IMR-90 (cell line): ENCODE results near the gene OST4. TPM values are rescaled to one million over a fixed set of nuclear protein-coding genes. Genes with fewer than 3 reads are reported as not detected.

ENCODE experiments used
- ATAC-seq: fragments of 200-7000 bp; cut with Tn5 transposase; 2 replicates; pipeline ENCODE4 v1.9.1; 2020; ENCODE audit warnings: low read depth, mild to moderate bottlenecking, moderate library complexity
- BruUV-seq: library from RNA; stranded (reverse); fragments of 400-500 nt; replicated peaks from 2 replicates; lab custom pipeline; 2021; lab: Mats Ljungman, UMichigan
- CTCF ChIA-PET: fragments of 300-600 bp; formaldehyde crosslinking; extraction: SDS; loops from one replicate; lab custom pipeline; 2021; ENCODE audit warnings: antibody characterized with exemption; lab: Yijun Ruan, JAX
- POLR2A ChIA-PET: fragments of 300-600 bp; sonication (Branson Sonifier 250); formaldehyde crosslinking; loops from one replicate; lab custom pipeline; 2022; ENCODE audit warnings: antibody characterized with exemption; ENCODE audit not compliant: unreplicated experiment; lab: Charles Lee
- DNase-seq: peaks from one replicate; pipeline ENCODE4 v3.0.0; 2013
- H2AFZ ChIP-seq: replicated peaks from 2 replicates; pipeline ENCODE3; 2013; ENCODE audit warnings: low read length, mild to moderate bottlenecking; ENCODE audit not compliant: poor library complexity
- H2AK5ac ChIP-seq: 2 replicates; pipeline ENCODE4 v1.6.1; 2013; ENCODE audit warnings: low read depth, low read length, inconsistent platforms
- H2AK9ac ChIP-seq: replicated peaks from 2 replicates; pipeline ENCODE3; 2013; ENCODE audit warnings: mild to moderate bottlenecking, low read depth, low read length, moderate library complexity; ENCODE audit not compliant: poor library complexity
- H2BK120ac ChIP-seq: 2 replicates; pipeline ENCODE4 v1.6.1; 2013; ENCODE audit warnings: low read depth, low read length, inconsistent platforms
- H2BK15ac ChIP-seq: 3 replicates; pipeline ENCODE4 v1.6.1; 2013; ENCODE audit warnings: low read depth, low read length, inconsistent platforms
- H2BK20ac ChIP-seq: 2 replicates; pipeline ENCODE4 v1.6.1; 2013; ENCODE audit warnings: low read depth, mild to moderate bottlenecking, inconsistent platforms, low read length, moderate library complexity
- H2BK5ac ChIP-seq: 2 replicates; pipeline ENCODE4 v1.6.1; 2013; ENCODE audit warnings: mild to moderate bottlenecking, low read depth, low read length, inconsistent platforms; ENCODE audit not compliant: poor library complexity, severe bottlenecking
- H3K14ac ChIP-seq: replicated peaks from 2 replicates; pipeline ENCODE4 v1.6.1; 2013; ENCODE audit warnings: low read depth, low read length, inconsistent platforms
- H3K18ac ChIP-seq: 2 replicates; pipeline ENCODE4 v1.6.1; 2013; ENCODE audit warnings: low read depth, low read length, control low read depth
- H3K23ac ChIP-seq: 2 replicates; pipeline ENCODE4 v1.6.1; 2013; ENCODE audit warnings: low read depth, low read length, inconsistent platforms
- H3K27ac ChIP-seq: 2 replicates; pipeline ENCODE4 v1.5.1; 2013; ENCODE audit warnings: mild to moderate bottlenecking, control low read depth, low read length; ENCODE audit not compliant: insufficient read depth
- H3K27me3 ChIP-seq: 2 replicates; pipeline ENCODE4 v1.6.1; 2013; ENCODE audit warnings: low read length; ENCODE audit not compliant: control insufficient read depth, insufficient read depth
- H3K36me3 ChIP-seq: 2 replicates; pipeline ENCODE4 v1.6.1; 2013; ENCODE audit warnings: low read length, mixed read lengths; ENCODE audit not compliant: control insufficient read depth, insufficient read depth
- H3K4ac ChIP-seq: 2 replicates; pipeline ENCODE4 v1.6.1; 2013; ENCODE audit warnings: low read depth, low read length, inconsistent platforms
- H3K4me1 ChIP-seq: 2 replicates; pipeline ENCODE4 v1.6.1; 2013; ENCODE audit warnings: low read length, mixed read lengths; ENCODE audit not compliant: control insufficient read depth, insufficient read depth
- H3K4me2 ChIP-seq: 2 replicates; pipeline ENCODE4 v1.6.1; 2013; ENCODE audit warnings: low read depth, mild to moderate bottlenecking, control low read depth, low read length, moderate library complexity
- H3K4me3 ChIP-seq: 2 replicates; pipeline ENCODE4 v1.5.1; 2013; ENCODE audit warnings: low read depth, mild to moderate bottlenecking, control low read depth, low read length, moderate library complexity; ENCODE audit not compliant: insufficient read depth
- H3K56ac ChIP-seq: 2 replicates; pipeline ENCODE4 v1.6.1; 2013; ENCODE audit warnings: low read length, inconsistent platforms; ENCODE audit not compliant: insufficient read depth; ENCODE audit errors: extremely low read depth
- H3K79me1 ChIP-seq, 2 experiments: 2 replicates each; pipeline ENCODE4 v1.6.1; 2013; ENCODE audit warnings: low read length in 2 of 2, inconsistent platforms in 1 of 2, low read depth in 1 of 2
- H3K9ac ChIP-seq: 2 replicates; pipeline ENCODE4 v1.6.1; 2013; ENCODE audit warnings: low read depth, low read length, control low read depth
- H3K9me1 ChIP-seq: 2 replicates; pipeline ENCODE4 v1.6.1; 2013; ENCODE audit warnings: low read length, inconsistent platforms; ENCODE audit not compliant: insufficient read depth
- H3K9me3 ChIP-seq: 2 replicates; pipeline ENCODE4 v1.6.1; 2013; ENCODE audit warnings: low read length; ENCODE audit not compliant: control insufficient read depth, insufficient read depth
- H4K20me1 ChIP-seq: 2 replicates; pipeline ENCODE4 v1.6.1; 2013; ENCODE audit warnings: low read length, inconsistent platforms; ENCODE audit not compliant: insufficient read depth
- H4K5ac ChIP-seq: 2 replicates; pipeline ENCODE4 v1.6.1; 2013; ENCODE audit warnings: mild to moderate bottlenecking, low read depth, low read length, control low read depth
- H4K8ac ChIP-seq, 2 experiments: 2 replicates each; pipeline ENCODE4 v1.6.1; 2013; ENCODE audit warnings: low read depth in 2 of 2, low read length in 2 of 2, control low read depth in 1 of 2, inconsistent platforms in 1 of 2
- H4K91ac ChIP-seq: 2 replicates; pipeline ENCODE4 v1.6.1; 2013; ENCODE audit warnings: low read depth, low read length, inconsistent platforms; ENCODE audit not compliant: insufficient read depth
- CHD1 ChIP-seq: IDR thresholded peaks from 2 replicates; pipeline ENCODE4 v1.6.1; 2012; ENCODE audit warnings: low read depth, low read length, improper control_type of control experiment
- RCOR1 ChIP-seq: IDR thresholded peaks from 2 replicates; pipeline ENCODE4 v1.6.1; 2012; ENCODE audit warnings: mild to moderate bottlenecking, low read length, improper control_type of control experiment; ENCODE audit not compliant: insufficient replicate concordance
- WGBS, 2 experiments: methylation state at CpG; one replicate each; pipeline versions ENCODE4 v1.1.5 to v1.1.7; 2013; ENCODE audit warnings: missing lambda C conversion rate in 2 of 2; ENCODE audit not compliant: insufficient read length in 1 of 2; ENCODE audit errors: extremely low coverage in 2 of 2; 5-methylcytosine and 5-hydroxymethylcytosine counted together
- dilution Hi-C: fragments of 300-500 bp; cut with HindIII; formaldehyde crosslinking; loops from one replicate; pipeline ENCODE4 v1.14.3; 2018; ENCODE audit warnings: low sequenced_read_pairs; ENCODE audit not compliant: unreplicated experiment
- in situ Hi-C: fragments of 300-500 bp; cut with MboI; formaldehyde crosslinking; loops from 3 replicates; pipeline ENCODE4 v1.14.3; 2019; ENCODE audit warnings: low sequenced_read_pairs, inconsistent platforms, mixed read lengths
- intact Hi-C: fragments of 100-400 bp; cut with micrococcal nuclease; formaldehyde crosslinking; loops from 2 replicates; pipeline ENCODE4 v1.10.0; 2022
- polyA plus RNA-seq, 3 experiments: library from polyadenylated mRNA; depleted of rRNA; stranded (reverse); fragments of >200 nt; gene quantifications; 2 replicates each; pipeline ENCODE4 v1.2.3, GENCODE V29; 2012; ENCODE audit warnings: low replicate concordance in 1 of 3
- total RNA-seq: library from RNA; depleted of rRNA; stranded (reverse); fragments of >200 nt; gene quantifications from 2 replicates; pipeline ENCODE4 v1.2.3, GENCODE V29; 2012

OST4 gene
- total and polyA plus RNA-seq, 2 of the 4 experiments (the other 2 are of a cell fraction), result 386 to 806 TPM

GRCh38 chr2:27070653-27071276, 689 bp downstream of the OST4 start:
- Histone ChIP-seq H4K91ac (peak overlapping the region; percentile 76), H3K56ac (peak overlapping the region; percentile 90), H3K4me2 (peak overlapping the region; percentile 99), H2BK5ac (peak overlapping the region; percentile 83), H3K4me3 (peak overlapping the region; percentile 86), H2BK20ac (no peak overlapping the region), H3K27ac (peak overlapping the region; percentile 97), H3K18ac (peak overlapping the region; percentile 52), H4K8ac (peak overlapping the region; percentile 88 to 96), H3K79me1 (peaks cover 36 to 51% of the 10 kb centered on the region in 2 experiments), H3K4me1 (peaks cover 34% of the 10 kb centered on the region), H2AK5ac (peak overlapping the region; percentile 99), H3K9me3 (no peaks in the 10 kb centered on the region), H3K4ac (peak overlapping the region; percentile 99), H3K9ac (peak overlapping the region; percentile 99), H2BK15ac (no peak overlapping the region; the same call in 2 of the 3 replicates), H4K20me1 (peaks cover 20% of the 10 kb centered on the region), H4K5ac (peak overlapping the region; percentile 89), H2AK9ac (peak overlapping the region; percentile 98), H3K14ac (peak overlapping the region; percentile 100), H2AFZ (peak overlapping the region; percentile 83), H2BK120ac (peak overlapping the region; percentile 64), H3K9me1 (peaks cover 27% of the 10 kb centered on the region), H3K36me3 (peaks cover 30% of the 10 kb centered on the region), H3K27me3 (no peaks in the 10 kb centered on the region), H3K23ac (peak overlapping the region; percentile 100)
- DNase-seq (no peak), ATAC-seq (0 out of 2 replicates have a peak, but pooled peaks have one; percentile 0)
- intact Hi-C loops, result loop anchor here (2.0 to 5.0 kb wide), 2 partner anchors 20 to 108 kb away; partner anchors contain the start of gene AGBL5
- BruUV-seq, result TSS peak; percentile 66
- ChIA-PET POLR2A (interaction anchor here (0.8 kb wide), 1 partner anchor 10 kb away, joined by 3 read pairs; no protein-coding TSS in a partner anchor), CTCF (no interaction called here)
- dilution Hi-C loops, result no loop called here
- TF ChIP-seq CHD1 (0 out of 2 replicates have a peak, but pooled peaks have one; percentile 25), RCOR1 (no peak)
- WGBS, 2 experiments, result 3% methylated on average over 6 of the region's 11 CpGs; no CpG with 5 or more reads in 1 of the 2 experiments
- in situ Hi-C loops, result no loop called here
